ENCODE measurements around the gene NME1.
"Not testable (repeated sequence)": the region's sequence is repeated elsewhere in the genome, so short reads cannot be mapped to it uniquely, and the experiment has no call there.

Gene NME1

GRCh38 chr17:51165680-51166197 lies 12.4 kb downstream of the NME1 start:
- peak; percentile 25 for DNase-seq (ENCODE audit: low read depth)
- no peak for TF ChIP-seq CTCF (conservative IDR thresholded peaks at IDR 0.05; ENCODE audit: low read length)
- peak overlapping the region; percentile 92 for H3K4me3 ChIP-seq (ENCODE audit: low read length)

GRCh38 chr17:51166198-51166986 lies 13.0 kb downstream of the NME1 start, which contains the start of gene NME2:
Gene NME2, plus strand, starts transcription at chr17:51166411. Its CDS starts 420 bp downstream, at chr17:51166831.
- peak; percentile 81 for DNase-seq (ENCODE audit: low read depth)
- H3K4me3 ChIP-seq (ENCODE audit: low read length), result peak within 1 kb of the TSS; percentile 92
- TF ChIP-seq CTCF (conservative IDR thresholded peaks at IDR 0.05; ENCODE audit: low read length), result 0 out of 2 replicates have a peak, but pooled peaks have one; percentile 3

GRCh38 chr17:51166987-51167931 lies 13.9 kb downstream of the NME1 start:
- H3K4me3 ChIP-seq (ENCODE audit: low read length), result peak overlapping the region; percentile 92
- peak; percentile 56 for TF ChIP-seq CTCF (conservative IDR thresholded peaks at IDR 0.05; ENCODE audit: low read length)
- peak; percentile 20 for DNase-seq (ENCODE audit: low read depth)

GRCh38 chr17:51169340-51169739 lies 16.0 kb downstream of the NME1 start:
- TF ChIP-seq CTCF (conservative IDR thresholded peaks at IDR 0.05; ENCODE audit: low read length), result no peak
- DNase-seq (ENCODE audit: low read depth), result no peak

GRCh38 chr17:51170736-51171135 lies 17.4 kb downstream of the NME1 start:
- no peak overlapping the region for H3K4me3 ChIP-seq (ENCODE audit: low read length)
- DNase-seq (ENCODE audit: low read depth), result no peak
- no peak for TF ChIP-seq CTCF (conservative IDR thresholded peaks at IDR 0.05; ENCODE audit: low read length)

More at GRCh38 chr17:51169340-51169739, 16.0 kb downstream of the NME1 start:
- H3K4me3 ChIP-seq (ENCODE audit: low read length), result no peak overlapping the region

- DNase-seq (ENCODE audit: low read depth); H3K4me3 ChIP-seq (ENCODE audit: low read length): not testable (repeated sequence)
Observed at GRCh38 chr17:51172030-51172429, 18.7 kb downstream of the NME1 start.

GRCh38 chr17:51180486-51180885 lies 27.1 kb downstream of the NME1 start:
- no peak for DNase-seq (ENCODE audit: low read depth)
- TF ChIP-seq CTCF (conservative IDR thresholded peaks at IDR 0.05; ENCODE audit: low read length), result no peak
- no peak overlapping the region for H3K4me3 ChIP-seq (ENCODE audit: low read length)

Measured in AG10803 (cell line).